Measurements from ENCODE around the gene KSR1.

KSR1 gene

GRCh38 chr17:27513849-27514248, 57.6 kb downstream of the KSR1 start:
- Mint-ChIP-seq H3K36me3 (ENCODE audit: low read depth) (peaks cover 9% of the 10 kb centered on the region), H3K4me3 (no peak overlapping the region), H3K4me1 (ENCODE audit: low read depth) (peaks cover 21% of the 10 kb centered on the region), H3K27me3 (no peaks in the 10 kb centered on the region), H3K9me3 (no peaks in the 10 kb centered on the region), H3K27ac (no peak overlapping the region)

GRCh38 chr17:27514595-27515413, 58.6 kb downstream of the KSR1 start:
- Mint-ChIP-seq H3K27ac (no peak overlapping the region), H3K27me3 (no peaks in the 10 kb centered on the region), H3K9me3 (no peaks in the 10 kb centered on the region), H3K4me1 (ENCODE audit: low read depth) (peaks cover 28% of the 10 kb centered on the region), H3K36me3 (ENCODE audit: low read depth) (peaks cover 9% of the 10 kb centered on the region), H3K4me3 (no peak overlapping the region)

GRCh38 chr17:27518048-27518447, 61.8 kb downstream of the KSR1 start:
- H3K27ac Mint-ChIP-seq, result no peak overlapping the region
- no peaks in the 10 kb centered on the region for H3K27me3 Mint-ChIP-seq
- H3K36me3 Mint-ChIP-seq (ENCODE audit: low read depth), result peaks cover 6% of the 10 kb centered on the region
- peaks cover 48% of the 10 kb centered on the region for H3K4me1 Mint-ChIP-seq (ENCODE audit: low read depth)
- no peaks in the 10 kb centered on the region for H3K9me3 Mint-ChIP-seq
- no peak overlapping the region for H3K4me3 Mint-ChIP-seq

- Mint-ChIP-seq H3K4me1 (ENCODE audit: low read depth) (peaks cover 56% of the 10 kb centered on the region), H3K27ac (no peak overlapping the region), H3K9me3 (no peaks in the 10 kb centered on the region), H3K36me3 (ENCODE audit: low read depth) (peaks cover 4% of the 10 kb centered on the region), H3K27me3 (no peaks in the 10 kb centered on the region), H3K4me3 (peak overlapping the region; percentile 44)
Observed at GRCh38 chr17:27518545-27519521, 62.6 kb downstream of the KSR1 start.

GRCh38 chr17:27519550-27519949, 63.3 kb downstream of the KSR1 start:
- Mint-ChIP-seq H3K9me3 (no peaks in the 10 kb centered on the region), H3K27ac (no peak overlapping the region)

GRCh38 chr17:27520491-27521185, 64.4 kb downstream of the KSR1 start:
- Mint-ChIP-seq H3K4me1 (ENCODE audit: low read depth) (peaks cover 73% of the 10 kb centered on the region), H3K27ac (no peak overlapping the region), H3K9me3 (no peaks in the 10 kb centered on the region), H3K27me3 (no peaks in the 10 kb centered on the region), H3K36me3 (ENCODE audit: low read depth) (peaks cover 4% of the 10 kb centered on the region), H3K4me3 (no peak overlapping the region)

More at GRCh38 chr17:27519550-27519949, 63.3 kb downstream of the KSR1 start:
- Mint-ChIP-seq H3K27me3 (no peaks in the 10 kb centered on the region), H3K4me1 (ENCODE audit: low read depth) (peaks cover 63% of the 10 kb centered on the region), H3K36me3 (ENCODE audit: low read depth) (peaks cover 4% of the 10 kb centered on the region), H3K4me3 (peak overlapping the region; percentile 44)

- no peak overlapping the region for H3K27ac Mint-ChIP-seq
- H3K4me1 Mint-ChIP-seq (ENCODE audit: low read depth), result peaks cover 73% of the 10 kb centered on the region
Observed at GRCh38 chr17:27521281-27522027, 65.2 kb downstream of the KSR1 start.

GRCh38 chr17:27522028-27522635, 65.9 kb downstream of the KSR1 start:
- peaks cover 79% of the 10 kb centered on the region for H3K4me1 Mint-ChIP-seq (ENCODE audit: low read depth)

More at GRCh38 chr17:27521281-27522027, 65.2 kb downstream of the KSR1 start:
- Mint-ChIP-seq H3K36me3 (ENCODE audit: low read depth) (peaks cover 4% of the 10 kb centered on the region), H3K27me3 (no peaks in the 10 kb centered on the region), H3K4me3 (no peak overlapping the region), H3K9me3 (no peaks in the 10 kb centered on the region)

GRCh38 chr17:27523712-27524111, 67.5 kb downstream of the KSR1 start:
- Mint-ChIP-seq H3K9me3 (no peaks in the 10 kb centered on the region), H3K27me3 (no peaks in the 10 kb centered on the region), H3K36me3 (ENCODE audit: low read depth) (no peaks in the 10 kb centered on the region), H3K4me3 (no peak overlapping the region), H3K27ac (peak overlapping the region; percentile 65), H3K4me1 (ENCODE audit: low read depth) (peaks cover 81% of the 10 kb centered on the region)

More at GRCh38 chr17:27522028-27522635, 65.9 kb downstream of the KSR1 start:
- Mint-ChIP-seq H3K4me3 (no peak overlapping the region), H3K27me3 (no peaks in the 10 kb centered on the region), H3K9me3 (no peaks in the 10 kb centered on the region), H3K27ac (no peak overlapping the region), H3K36me3 (ENCODE audit: low read depth) (peaks cover 4% of the 10 kb centered on the region)

- no peaks in the 10 kb centered on the region for H3K36me3 Mint-ChIP-seq (ENCODE audit: low read depth)
- H3K4me1 Mint-ChIP-seq (ENCODE audit: low read depth), result peaks cover 83% of the 10 kb centered on the region
- H3K9me3 Mint-ChIP-seq, result no peaks in the 10 kb centered on the region
- H3K4me3 Mint-ChIP-seq, result no peak overlapping the region
- no peaks in the 10 kb centered on the region for H3K27me3 Mint-ChIP-seq
- H3K27ac Mint-ChIP-seq, result no peak overlapping the region
Observed at GRCh38 chr17:27524594-27524993, 68.3 kb downstream of the KSR1 start.

- Mint-ChIP-seq H3K27me3 (no peaks in the 10 kb centered on the region), H3K4me3 (no peak overlapping the region), H3K4me1 (ENCODE audit: low read depth) (peaks cover 83% of the 10 kb centered on the region), H3K36me3 (ENCODE audit: low read depth) (no peaks in the 10 kb centered on the region), H3K27ac (no peak overlapping the region), H3K9me3 (no peaks in the 10 kb centered on the region)
Observed at GRCh38 chr17:27525316-27525715, 69.1 kb downstream of the KSR1 start.

- no peaks in the 10 kb centered on the region for H3K27me3 Mint-ChIP-seq
- H3K27ac Mint-ChIP-seq, result peak overlapping the region; percentile 86
- H3K4me1 Mint-ChIP-seq (ENCODE audit: low read depth), result peaks cover 86% of the 10 kb centered on the region
- peak overlapping the region; percentile 38 for H3K4me3 Mint-ChIP-seq
- no peaks in the 10 kb centered on the region for H3K9me3 Mint-ChIP-seq
- H3K36me3 Mint-ChIP-seq (ENCODE audit: low read depth), result no peaks in the 10 kb centered on the region
Observed at GRCh38 chr17:27525836-27526603, 69.8 kb downstream of the KSR1 start.

- H3K27me3 Mint-ChIP-seq, result no peaks in the 10 kb centered on the region
- no peaks in the 10 kb centered on the region for H3K9me3 Mint-ChIP-seq
- H3K36me3 Mint-ChIP-seq (ENCODE audit: low read depth), result no peaks in the 10 kb centered on the region
- H3K4me3 Mint-ChIP-seq, result peak overlapping the region; percentile 38
- H3K4me1 Mint-ChIP-seq (ENCODE audit: low read depth), result peaks cover 88% of the 10 kb centered on the region
- H3K27ac Mint-ChIP-seq, result peak overlapping the region; percentile 86
Observed at GRCh38 chr17:27526604-27527002, 70.4 kb downstream of the KSR1 start.

Measured in stimulated activated naive CD8-positive, alpha-beta T cell treated with anti-CD3 and anti-CD28 coated beads, Interleukin-15, Interleukin-2, amounts not matched to agents 100 ng/mL and 50 ng/mL, for 24 hours (primary cell).